ENCODE data around the gene TMEM179. TPM values are rescaled to one million over a fixed set of nuclear protein-coding genes. Genes with fewer than 3 reads are reported as not detected.

TMEM179 gene
- total RNA-seq, 1 experiment from 2014 or later, result not detected

DNA sequence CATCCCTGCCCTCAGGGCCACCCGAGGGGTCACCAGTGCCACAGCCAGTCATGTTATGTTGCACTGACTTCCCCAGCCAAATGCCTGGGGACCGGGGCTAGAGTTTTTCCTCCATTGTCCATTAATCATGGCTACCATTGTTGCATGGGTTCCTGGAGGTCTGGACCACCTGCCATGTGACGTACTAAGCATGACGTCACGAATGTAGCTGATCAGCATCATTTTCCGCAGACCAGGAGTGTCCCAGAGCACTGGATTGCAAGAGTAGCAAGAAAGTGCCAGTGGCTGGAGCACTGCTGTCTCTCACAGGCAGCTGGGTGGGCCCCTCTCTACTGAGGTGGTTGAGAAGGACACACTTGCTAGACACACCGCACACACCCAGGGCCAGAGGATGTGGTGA lies 31.9 kb downstream of the TMEM179 start:
- no TSS peak for BruUV-seq (replicated peaks)
- Mint-ChIP-seq H3K4me1 (ENCODE audit: low read depth, unreplicated experiment) (peaks cover 7% of the 10 kb centered on the region), H3K27ac (ENCODE audit: unreplicated experiment) (no peak overlapping the region)

DNA sequence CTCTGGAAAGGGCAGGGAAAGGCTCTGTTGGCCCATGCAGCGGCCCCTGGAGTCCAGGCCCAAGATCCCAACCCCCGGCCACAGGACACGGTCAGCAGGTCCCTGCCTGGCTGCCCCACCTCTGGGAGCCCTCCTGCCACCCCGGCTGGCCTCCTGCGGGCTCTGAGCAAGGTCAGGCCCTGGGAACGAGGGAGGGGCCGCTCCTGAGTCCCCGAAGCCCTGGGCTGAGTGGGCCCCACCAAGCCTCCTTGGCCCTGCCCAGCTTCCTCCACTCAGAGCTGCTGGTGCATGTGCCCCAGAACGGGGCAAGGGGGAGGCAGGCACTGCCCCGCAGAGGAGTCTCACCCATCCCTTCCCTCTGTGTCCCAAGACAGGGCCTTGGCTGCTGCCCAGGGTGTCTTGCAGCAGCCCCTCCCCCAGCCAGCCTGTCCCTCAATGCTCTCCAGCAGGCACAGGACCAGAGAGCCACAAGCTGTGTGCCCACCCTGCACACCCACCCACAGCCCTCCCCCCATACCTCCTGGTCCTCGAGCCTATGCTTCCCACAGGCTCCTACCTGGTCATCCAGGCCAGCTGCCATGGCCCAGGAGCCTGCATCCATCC lies 32.4 kb downstream of the TMEM179 start:
- intact Hi-C loops (cut with micrococcal nuclease; ENCODE audit: unreplicated experiment), result no loop called here
- H3K4me3 Mint-ChIP-seq (ENCODE audit: low read depth, unreplicated experiment), result no peak overlapping the region
- peaks cover 69% of the 10 kb centered on the region for H3K27me3 Mint-ChIP-seq (ENCODE audit: unreplicated experiment)
- H3K4me1 Mint-ChIP-seq (ENCODE audit: low read depth, unreplicated experiment), result peaks cover 7% of the 10 kb centered on the region
- BruUV-seq (replicated peaks), result no TSS peak
- CTCF ChIA-PET, result no interaction called here
- no peaks in the 10 kb centered on the region for H3K9me3 Mint-ChIP-seq (ENCODE audit: low read depth, unreplicated experiment)
- no peaks in the 10 kb centered on the region for H3K36me3 Mint-ChIP-seq (ENCODE audit: insufficient read depth, unreplicated experiment)
- no peak for TF ChIP-seq CTCF (IDR thresholded peaks at IDR 0.05; ENCODE audit: unreplicated experiment)
- DNase-seq, result no peak
- H3K27ac Mint-ChIP-seq (ENCODE audit: unreplicated experiment), result no peak overlapping the region

More for the DNA sequence above, 31.9 kb downstream of the TMEM179 start:
- TF ChIP-seq CTCF (IDR thresholded peaks at IDR 0.05; ENCODE audit: unreplicated experiment), result no peak
- Mint-ChIP-seq H3K36me3 (ENCODE audit: insufficient read depth, unreplicated experiment) (no peaks in the 10 kb centered on the region), H3K9me3 (ENCODE audit: low read depth, unreplicated experiment) (no peaks in the 10 kb centered on the region), H3K4me3 (ENCODE audit: low read depth, unreplicated experiment) (no peak overlapping the region), H3K27me3 (ENCODE audit: unreplicated experiment) (peaks cover 67% of the 10 kb centered on the region)
- no peak for DNase-seq
- intact Hi-C loops (cut with micrococcal nuclease; ENCODE audit: unreplicated experiment), result no loop called here
- CTCF ChIA-PET, result no interaction called here

- CTCF ChIA-PET, result interaction anchor here (0.6 to 0.7 kb wide), 2 partner anchors 144 to 493 kb away, joined by 3 to 4 read pairs; no protein-coding TSS in a partner anchor
- no peak for TF ChIP-seq CTCF (IDR thresholded peaks at IDR 0.05; ENCODE audit: unreplicated experiment)
- intact Hi-C loops (cut with micrococcal nuclease; ENCODE audit: unreplicated experiment), result no loop called here
Measured at GRCh38 chr14:104571246-104571645, 33.3 kb downstream of the TMEM179 start.

GRCh38 chr14:104569435-104569834 lies 35.1 kb downstream of the TMEM179 start:
- TF ChIP-seq CTCF (IDR thresholded peaks at IDR 0.05; ENCODE audit: unreplicated experiment), result no peak
- Mint-ChIP-seq H3K27me3 (ENCODE audit: unreplicated experiment) (peaks cover 84% of the 10 kb centered on the region), H3K9me3 (ENCODE audit: low read depth, unreplicated experiment) (no peaks in the 10 kb centered on the region), H3K4me1 (ENCODE audit: low read depth, unreplicated experiment) (peaks cover 5% of the 10 kb centered on the region), H3K27ac (ENCODE audit: unreplicated experiment) (no peak overlapping the region), H3K36me3 (ENCODE audit: insufficient read depth, unreplicated experiment) (no peaks in the 10 kb centered on the region), H3K4me3 (ENCODE audit: low read depth, unreplicated experiment) (no peak overlapping the region)
- no TSS peak for BruUV-seq (replicated peaks)
- DNase-seq, result no peak
- intact Hi-C loops (cut with micrococcal nuclease; ENCODE audit: unreplicated experiment), result no loop called here
- CTCF ChIA-PET, result no interaction called here

More at GRCh38 chr14:104571246-104571645, 33.3 kb downstream of the TMEM179 start:
- Mint-ChIP-seq H3K4me1 (ENCODE audit: low read depth, unreplicated experiment) (peaks cover 7% of the 10 kb centered on the region), H3K27me3 (ENCODE audit: unreplicated experiment) (peaks cover 73% of the 10 kb centered on the region), H3K36me3 (ENCODE audit: insufficient read depth, unreplicated experiment) (no peaks in the 10 kb centered on the region), H3K27ac (ENCODE audit: unreplicated experiment) (no peak overlapping the region), H3K9me3 (ENCODE audit: low read depth, unreplicated experiment) (no peaks in the 10 kb centered on the region), H3K4me3 (ENCODE audit: low read depth, unreplicated experiment) (no peak overlapping the region)
- BruUV-seq (replicated peaks), result no TSS peak
- DNase-seq, result no peak

Data from Calu3 (cell line).